Parietal lobe (tissue), 1 donor: Measurements from ENCODE around the gene NADK. TPM values are rescaled to one million over a fixed set of nuclear protein-coding genes. Genes with fewer than 3 reads are reported as not detected.

Experiments used
- total RNA-seq: library from RNA; depleted of rRNA; stranded (reverse); fragments of >200 nt; gene quantifications from one replicate; pipeline ENCODE4 v1.2.3, GENCODE V29; 2014

Gene NADK, protein sequence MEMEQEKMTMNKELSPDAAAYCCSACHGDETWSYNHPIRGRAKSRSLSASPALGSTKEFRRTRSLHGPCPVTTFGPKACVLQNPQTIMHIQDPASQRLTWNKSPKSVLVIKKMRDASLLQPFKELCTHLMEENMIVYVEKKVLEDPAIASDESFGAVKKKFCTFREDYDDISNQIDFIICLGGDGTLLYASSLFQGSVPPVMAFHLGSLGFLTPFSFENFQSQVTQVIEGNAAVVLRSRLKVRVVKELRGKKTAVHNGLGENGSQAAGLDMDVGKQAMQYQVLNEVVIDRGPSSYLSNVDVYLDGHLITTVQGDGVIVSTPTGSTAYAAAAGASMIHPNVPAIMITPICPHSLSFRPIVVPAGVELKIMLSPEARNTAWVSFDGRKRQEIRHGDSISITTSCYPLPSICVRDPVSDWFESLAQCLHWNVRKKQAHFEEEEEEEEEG
- total RNA-seq = 30.0 TPM

DNA sequence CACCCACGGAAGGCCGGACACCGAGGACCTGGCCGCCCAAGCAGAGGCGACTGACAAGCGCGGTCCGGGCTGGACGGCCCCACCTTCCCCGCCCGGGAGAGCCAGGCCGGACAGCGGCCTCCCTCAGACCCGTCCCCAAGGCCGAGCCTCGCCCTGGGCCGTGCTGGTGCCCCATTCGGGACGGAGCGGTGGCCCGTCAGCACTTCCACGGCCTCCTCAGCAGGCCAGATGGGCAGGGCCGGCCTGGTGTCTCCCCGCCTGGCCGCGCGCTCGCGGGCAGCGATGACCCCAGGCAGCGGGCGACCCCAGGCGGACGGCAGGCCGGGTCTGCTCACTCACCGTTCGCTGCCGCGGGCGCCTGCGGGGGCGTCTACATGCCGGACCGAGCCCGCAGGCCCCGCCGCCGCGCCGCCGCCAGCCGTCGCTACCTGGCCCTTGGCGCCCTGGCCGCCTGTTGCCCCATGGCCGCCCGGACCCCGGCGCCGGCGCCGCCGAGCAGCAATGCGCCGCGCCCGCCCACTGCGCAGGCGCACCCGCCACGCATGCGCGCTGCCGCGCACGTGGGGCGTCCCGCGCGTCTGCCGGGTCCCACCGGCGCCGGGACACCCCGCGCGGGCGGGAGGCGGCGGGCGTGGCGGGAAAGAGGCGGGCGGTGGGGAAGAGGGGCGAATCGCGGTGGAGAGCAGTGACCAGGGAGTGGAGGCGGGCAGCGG lies at the start of gene NADK:
Gene NADK, minus strand, starts transcription at position 521 of the 713 bp plus-strand sequence. CDS start 13,064 bp downstream, outside the sequence.

GRCh38 chr1:1724035-1724864 lies 54.0 kb downstream of the NADK start, which contains the start of gene CDK11A:
TSS of gene CDK11A (minus strand) at chr1:1724357. CDS start at chr1:1722818, 1,539 bp downstream.

Other genes with a start within 250 kb of the NADK start
- 20.3 TPM for gene TMEM240, start 237.8 kb downstream of the NADK start, total RNA-seq
- gene SSU72, start 203.6 kb downstream of the NADK start, total RNA-seq = 45.4 TPM
- gene FNDC10, start 178.3 kb downstream of the NADK start, total RNA-seq = 2.2 TPM
- gene MIB2, start 163.0 kb downstream of the NADK start, total RNA-seq = 67.6 TPM
- 0.63 TPM for gene MMP23B, start 146.3 kb downstream of the NADK start, total RNA-seq
- 8.5 TPM for gene CDK11B, start 119.5 kb downstream of the NADK start, total RNA-seq
- 91.4 TPM for gene SLC35E2B, start 85.7 kb downstream of the NADK start, total RNA-seq
- gene CDK11A, start 54.1 kb downstream of the NADK start, total RNA-seq = 42.6 TPM
- gene GNB1, start 112.6 kb upstream of the NADK start, total RNA-seq = 271 TPM
- not detected for gene CALML6, start 136.8 kb upstream of the NADK start, total RNA-seq
- gene TMEM52, start 140.8 kb upstream of the NADK start, total RNA-seq = 1.3 TPM
- gene CFAP74, start 225.3 kb upstream of the NADK start, total RNA-seq = 0.63 TPM
- 2.5 TPM for gene GABRD, start 240.9 kb upstream of the NADK start, total RNA-seq